Erythroblast (primary cell): ENCODE data around the gene SERPINH1.

Experiments
- GATA1 ChIP-seq: IDR thresholded peaks from 2 replicates; pipeline ENCODE4 v1.6.1; 2011; ENCODE audit warnings: low read depth, mild to moderate bottlenecking, control low read depth, low read length, moderate library complexity
- POLR2A ChIP-seq: IDR thresholded peaks from 2 replicates; pipeline ENCODE4 v1.6.1; 2011; ENCODE audit warnings: mild to moderate bottlenecking, low read length

GRCh38 chr11:75530577-75530976, 31.5 kb upstream of the SERPINH1 start:
- TF ChIP-seq POLR2A (no peak), GATA1 (no peak)
